Activated CD4-positive, alpha-beta T cell treated with anti-CD3 and anti-CD28 coated beads for 36 hours (primary cell): ENCODE data around the gene TULP4. TPM values are rescaled to one million over a fixed set of nuclear protein-coding genes. Genes with fewer than 3 reads are reported as not detected.
A peak's percentile ranks its signal among the peaks of the same experiment; 100 is the strongest.

Source experiments
- ATAC-seq: fragments of 200-7000 bp; cut with Tn5 transposase; one replicate; pipeline ENCODE4 v1.10.0; 2021; ENCODE audit warnings: mild to moderate bottlenecking, moderate library complexity
- CTCF ChIA-PET: fragments of 350-600 bp; sonication (Branson Sonifier 250); formaldehyde crosslinking; loops from one replicate; lab custom pipeline; 2021; ENCODE audit warnings: antibody characterized with exemption; lab: Charles Lee
- POLR2A ChIA-PET: fragments of 350-600 bp; sonication (Branson Sonifier 250); formaldehyde crosslinking; loops from one replicate; lab custom pipeline; 2021; ENCODE audit warnings: antibody characterized with exemption, inconsistent platforms; lab: Charles Lee
- DNase-seq: peaks from one replicate; pipeline ENCODE4 v3.0.0-alpha.2; 2020
- H3K27ac Mint-ChIP-seq: one replicate; pipeline ENCODE4 v1.8.0; 2021; ENCODE audit warnings: mixed read lengths
- H3K27me3 Mint-ChIP-seq: one replicate; pipeline ENCODE4 v1.8.0; 2021; ENCODE audit warnings: mixed read lengths
- H3K36me3 Mint-ChIP-seq: one replicate; pipeline ENCODE4 v1.8.0; 2021; ENCODE audit warnings: low read depth, mixed read lengths
- H3K4me1 Mint-ChIP-seq: one replicate; pipeline ENCODE4 v1.8.0; 2021; ENCODE audit warnings: mixed read lengths
- H3K4me3 Mint-ChIP-seq: one replicate; pipeline ENCODE4 v1.8.0; 2021; ENCODE audit warnings: mild to moderate bottlenecking, moderate library complexity, mixed read lengths
- H3K9me3 Mint-ChIP-seq: one replicate; pipeline ENCODE4 v1.8.0; 2021; ENCODE audit warnings: low read depth, mixed read lengths
- intact Hi-C, 2 experiments: fragments of 100-400 bp; cut with DNase I in 1 of 2; cut with micrococcal nuclease in 1 of 2; formaldehyde crosslinking; loops; one replicate each; pipeline versions ENCODE4 v1.14.2 to v1.15.1; 2022 to 2024; cut with DNase I, micrococcal nuclease
- total RNA-seq, 2 experiments: library from RNA; stranded (reverse); gene quantifications; one replicate each; pipeline ENCODE4 v1.2.3, GENCODE V29; 2021

Gene TULP4
- total RNA-seq, 2 experiments from 2014 or later = 11.8 to 14.3 TPM

DNA sequence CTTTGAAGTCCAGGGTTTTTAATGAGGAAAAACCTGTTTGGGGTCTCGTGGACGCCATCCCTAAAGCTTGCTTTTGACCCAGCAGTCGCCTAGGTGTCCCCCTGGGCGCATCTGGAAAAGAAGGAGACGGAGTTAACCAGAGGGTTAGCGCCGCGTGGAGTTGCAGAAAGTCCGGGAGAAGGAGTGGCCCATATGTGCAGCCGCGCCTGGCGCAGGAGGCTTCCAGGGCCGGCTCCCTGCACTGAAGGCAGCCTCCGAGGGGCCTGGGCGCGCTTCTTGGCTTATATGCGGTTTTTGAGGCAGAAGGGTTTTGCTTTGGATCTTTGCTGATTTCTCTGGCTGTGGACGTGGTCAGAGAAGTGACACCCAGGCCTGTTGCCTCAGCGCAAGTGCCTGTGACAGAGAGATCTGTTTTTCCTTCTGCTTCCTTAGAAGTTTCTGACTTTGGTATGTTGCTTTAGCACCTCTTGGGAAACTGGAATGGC lies 248.6 kb downstream of the TULP4 start:
- DNase-seq (peak; percentile 36), ATAC-seq (peak; percentile 18)
- H3K9me3 Mint-ChIP-seq = no peaks in the 10 kb centered on the region
- CTCF ChIA-PET = interaction anchor here (1.0 to 1.5 kb wide), 2 partner anchors 45 to 347 kb away, joined by 3 to 4 read pairs; no protein-coding TSS in a partner anchor
- peak overlapping the region; percentile 92 for H3K27ac Mint-ChIP-seq
- no peaks in the 10 kb centered on the region for H3K27me3 Mint-ChIP-seq
- peak overlapping the region; percentile 96 for H3K4me3 Mint-ChIP-seq
- POLR2A ChIA-PET = no interaction called here
- H3K36me3 Mint-ChIP-seq = peaks cover 2% of the 10 kb centered on the region
- intact Hi-C loops = loop anchor here in 1 of 2 experiments (1.0 to 5.0 kb wide), 7 partner anchors 16 to 393 kb away; partner anchors contain the start of genes DYNLT1, EZR, GTF2H5 and SERAC1
- H3K4me1 Mint-ChIP-seq = peaks cover 39% of the 10 kb centered on the region

Other genes with a start within 250 kb of the TULP4 start
- 1 to 10 TPM; 3.9 to 5.7 TPM for gene SERAC1, start 144.2 kb upstream of the TULP4 start, total RNA-seq
- gene GTF2H5, start 144.1 kb upstream of the TULP4 start, total RNA-seq = 10 to 100 TPM; 21.0 to 30.0 TPM
- 1 to 10 TPM; 8.3 to 9.9 TPM for gene TMEM181, start 247.6 kb downstream of the TULP4 start, total RNA-seq